Upper lobe of right lung (tissue), 1 donor: ENCODE measurements around the gene TTI1. TPM values are rescaled to one million over a fixed set of nuclear protein-coding genes. Genes with fewer than 3 reads are reported as not detected.

Experiments used
- ATAC-seq: fragments of 200-7000 bp; cut with Tn5 transposase; one replicate; pipeline ENCODE4 v1.9.1; 2020; ENCODE audit warnings: mild to moderate bottlenecking, moderate library complexity
- DNase-seq: peaks from one replicate; pipeline ENCODE4 v3.0.0-alpha.2; 2020
- H3K27ac ChIP-seq: fragments of 200-600 bp; one replicate; pipeline ENCODE4 v1.8.0; 2022
- H3K27me3 ChIP-seq: fragments of 200-600 bp; one replicate; pipeline ENCODE4 v1.8.0; 2022; ENCODE audit warnings: mild to moderate bottlenecking
- H3K36me3 ChIP-seq: fragments of 200-600 bp; one replicate; pipeline ENCODE4 v1.8.0; 2022
- H3K4me1 ChIP-seq: fragments of 200-600 bp; one replicate; pipeline ENCODE4 v1.8.0; 2022
- H3K4me3 ChIP-seq: fragments of 200-600 bp; one replicate; pipeline ENCODE4 v1.8.0; 2022; ENCODE audit warnings: mild to moderate bottlenecking
- H3K9me3 ChIP-seq: fragments of 200-600 bp; one replicate; pipeline ENCODE4 v1.8.0; 2022
- intact Hi-C: fragments of 100-400 bp; cut with DNase I; formaldehyde crosslinking; loops from one replicate; pipeline ENCODE4 v1.11.0; 2022
- long read RNA-seq: library from polyadenylated mRNA; unstranded; transcript quantifications from one replicate; pipeline ENCODE4 v2.0.0, GENCODE V29; 2021
- total RNA-seq: library from RNA; stranded (reverse); fragmentation: NEBNext Ultra II Directional; extraction: Animal tissue kit (Norgen Biotek cat#: 25700); gene quantifications from one replicate; pipeline ENCODE4 v1.2.1, GENCODE V29; 2021
- TF ChIP-seq, protein P1 (sequence below): fragments of 200-600 bp; IDR thresholded peaks from one replicate; pipeline ENCODE4 v1.8.0; 2022; ENCODE audit warnings: antibody characterized with exemption
- donor health status: DM: no; HTN: yes; CAD: no; lungs with severe emphysema.

The TTI1 gene
- total RNA-seq = 16.3 TPM
- long read RNA-seq, transcript TTI1-201 (8 exons, 3,825 nt) = major isoform, 14 of 23 reads
- long read RNA-seq, partial matches to known transcripts = 4 of 23 reads
- long read RNA-seq, other reads (novel, unspliced or antisense) = 4 of 23 reads

GRCh38 chr20:38033330-38034107 is at the start of gene TTI1, which contains the start of gene RPRD1B:
TTI1 (minus strand) TSS chr20:38033456; CDS start chr20:38013816, 19,640 bp downstream.
RPRD1B (plus strand) TSS chr20:38033746; CDS start chr20:38033948, 202 bp downstream.
- TF ChIP-seq, protein P1, sequence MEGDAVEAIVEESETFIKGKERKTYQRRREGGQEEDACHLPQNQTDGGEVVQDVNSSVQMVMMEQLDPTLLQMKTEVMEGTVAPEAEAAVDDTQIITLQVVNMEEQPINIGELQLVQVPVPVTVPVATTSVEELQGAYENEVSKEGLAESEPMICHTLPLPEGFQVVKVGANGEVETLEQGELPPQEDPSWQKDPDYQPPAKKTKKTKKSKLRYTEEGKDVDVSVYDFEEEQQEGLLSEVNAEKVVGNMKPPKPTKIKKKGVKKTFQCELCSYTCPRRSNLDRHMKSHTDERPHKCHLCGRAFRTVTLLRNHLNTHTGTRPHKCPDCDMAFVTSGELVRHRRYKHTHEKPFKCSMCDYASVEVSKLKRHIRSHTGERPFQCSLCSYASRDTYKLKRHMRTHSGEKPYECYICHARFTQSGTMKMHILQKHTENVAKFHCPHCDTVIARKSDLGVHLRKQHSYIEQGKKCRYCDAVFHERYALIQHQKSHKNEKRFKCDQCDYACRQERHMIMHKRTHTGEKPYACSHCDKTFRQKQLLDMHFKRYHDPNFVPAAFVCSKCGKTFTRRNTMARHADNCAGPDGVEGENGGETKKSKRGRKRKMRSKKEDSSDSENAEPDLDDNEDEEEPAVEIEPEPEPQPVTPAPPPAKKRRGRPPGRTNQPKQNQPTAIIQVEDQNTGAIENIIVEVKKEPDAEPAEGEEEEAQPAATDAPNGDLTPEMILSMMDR = no peak
- H3K9me3 ChIP-seq = no peaks in the 10 kb centered on the region
- H3K27ac ChIP-seq = peak within 1 kb of the TSS; percentile 97
- H3K36me3 ChIP-seq = peaks cover 23% of the 10 kb centered on the region
- peak within 1 kb of the TSS; percentile 83 for H3K4me3 ChIP-seq
- intact Hi-C loops = no loop called here
- ATAC-seq (peak; percentile 98), DNase-seq (peak; percentile 97)
- no peaks in the 10 kb centered on the region for H3K27me3 ChIP-seq
- H3K4me1 ChIP-seq = peaks cover 46% of the 10 kb centered on the region

DNA sequence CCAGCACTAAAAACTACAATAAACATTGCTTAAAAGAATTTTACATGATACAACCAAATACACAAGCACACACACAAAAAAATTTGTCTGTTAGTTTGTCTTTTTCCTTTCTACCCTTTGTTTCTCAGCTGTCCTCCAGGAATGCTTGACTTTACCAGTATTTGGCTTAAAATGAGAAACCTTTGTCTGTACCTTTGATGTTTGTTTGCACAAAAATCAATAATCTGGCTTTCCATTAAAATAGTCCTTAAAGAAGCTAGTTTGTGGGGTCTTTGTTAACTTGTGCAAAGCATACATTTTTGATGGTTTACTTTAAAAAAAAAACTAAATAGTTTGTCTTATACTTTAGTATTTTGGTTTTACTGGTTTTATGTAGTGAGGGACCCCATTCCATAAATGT is 49.6 kb upstream of the TTI1 start:
- Histone ChIP-seq H3K9me3 (no peaks in the 10 kb centered on the region), H3K27me3 (no peaks in the 10 kb centered on the region), H3K4me1 (peaks cover 20% of the 10 kb centered on the region), H3K27ac (no peak overlapping the region), H3K4me3 (no peak overlapping the region), H3K36me3 (peaks cover 46% of the 10 kb centered on the region)
- TF ChIP-seq, protein P1 = no peak
- no peak for ATAC-seq
- intact Hi-C loops = no loop called here
- no peak for DNase-seq

DNA sequence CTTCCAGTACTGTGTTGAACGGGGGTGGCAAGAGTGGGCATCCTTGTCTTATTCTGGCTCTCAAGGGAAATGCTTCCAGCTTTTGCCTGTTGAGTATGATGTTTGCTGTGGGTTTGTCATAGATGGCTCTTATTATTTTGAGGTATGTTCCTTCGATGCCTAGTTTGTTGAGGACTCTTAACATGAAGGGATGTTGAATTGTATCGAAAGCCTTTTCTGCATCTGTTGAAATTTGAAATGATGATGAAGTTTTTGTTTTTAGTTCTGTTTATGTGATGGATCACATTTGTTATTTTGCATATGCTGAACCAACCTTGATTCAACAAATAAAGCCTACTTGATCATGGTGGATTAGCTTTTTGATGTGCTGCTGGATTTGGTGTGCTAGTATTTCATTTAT is 48.3 kb upstream of the TTI1 start:
- ATAC-seq (no peak), DNase-seq (no peak)
- intact Hi-C loops = no loop called here
- TF ChIP-seq, protein P1 = no peak
- H3K4me3 ChIP-seq = no peak overlapping the region
- no peaks in the 10 kb centered on the region for H3K9me3 ChIP-seq
- H3K36me3 ChIP-seq = peaks cover 47% of the 10 kb centered on the region
- H3K27me3 ChIP-seq = no peaks in the 10 kb centered on the region
- H3K27ac ChIP-seq = no peak overlapping the region
- H3K4me1 ChIP-seq = peaks cover 20% of the 10 kb centered on the region

DNA sequence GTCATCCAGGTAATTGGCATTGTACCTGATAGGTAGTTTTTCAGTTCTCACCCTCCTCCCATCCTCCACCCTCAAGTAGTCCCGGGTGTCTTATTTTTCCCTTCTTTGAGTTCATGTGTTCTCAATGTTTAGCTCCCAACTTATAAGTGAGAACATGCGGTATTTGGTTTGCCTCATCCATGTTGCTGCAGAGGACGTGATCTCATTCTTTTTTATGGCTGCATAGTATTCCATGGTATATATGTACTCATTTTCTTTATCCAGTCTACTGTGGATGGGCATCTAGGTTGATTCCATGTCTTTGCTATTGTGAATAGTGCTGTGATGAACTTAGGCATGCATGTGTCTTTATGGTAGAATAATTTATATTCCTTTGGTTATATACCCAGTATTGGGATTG is 46.1 kb upstream of the TTI1 start:
- ATAC-seq = no peak
- peaks cover 29% of the 10 kb centered on the region for H3K4me1 ChIP-seq
- intact Hi-C loops = loop anchor here (5.0 to 10.0 kb wide), 2 partner anchors 45 to 83 kb away; no protein-coding TSS in a partner anchor
- no peaks in the 10 kb centered on the region for H3K9me3 ChIP-seq
- no peak for DNase-seq
- no peaks in the 10 kb centered on the region for H3K27me3 ChIP-seq
- H3K36me3 ChIP-seq = peaks cover 37% of the 10 kb centered on the region
- TF ChIP-seq, protein P1 = no peak
- no peak overlapping the region for H3K27ac ChIP-seq
- no peak overlapping the region for H3K4me3 ChIP-seq

GRCh38 chr20:38078084-38078483 is 44.8 kb upstream of the TTI1 start:
- ATAC-seq (no peak), DNase-seq (no peak)
- Histone ChIP-seq H3K9me3 (no peaks in the 10 kb centered on the region), H3K4me3 (no peak overlapping the region), H3K4me1 (peaks cover 29% of the 10 kb centered on the region), H3K36me3 (peaks cover 27% of the 10 kb centered on the region), H3K27me3 (no peaks in the 10 kb centered on the region), H3K27ac (no peak overlapping the region)
- TF ChIP-seq, protein P1 = no peak
- intact Hi-C loops = loop anchor here (5.0 to 10.0 kb wide), 2 partner anchors 47 to 84 kb away; no protein-coding TSS in a partner anchor
